HEK293T (cell line): ENCODE data around the gene ELP5.

ENCODE experiments used
- ARNT ChIP-seq: fragments of 450-650 bp; IDR thresholded peaks from 2 replicates; pipeline ENCODE4 v1.6.1; 2017; ENCODE audit warnings: mild to moderate bottlenecking
- BHLHE40 ChIP-seq: fragments of 450-650 bp; IDR thresholded peaks from 2 replicates; pipeline ENCODE4 v1.6.1; 2016; ENCODE audit warnings: mild to moderate bottlenecking, moderate library complexity, borderline replicate concordance
- CTBP1 ChIP-seq: fragments of 450-650 bp; IDR thresholded peaks from 2 replicates; pipeline ENCODE4 v1.6.1; 2016; ENCODE audit warnings: borderline replicate concordance
- ELF4 ChIP-seq: fragments of 450-650 bp; IDR thresholded peaks from 2 replicates; pipeline ENCODE4 v1.6.1; 2017; ENCODE audit warnings: antibody characterized with exemption
- FOXK2 ChIP-seq: fragments of 450-650 bp; IDR thresholded peaks from 2 replicates; pipeline ENCODE4 v1.6.1; 2016; ENCODE audit warnings: mild to moderate bottlenecking
- FOXM1 ChIP-seq: fragments of 450-650 bp; IDR thresholded peaks from 2 replicates; pipeline ENCODE4 v1.6.1; 2017; ENCODE audit warnings: mild to moderate bottlenecking, borderline replicate concordance
- L3MBTL2 ChIP-seq: fragments of 450-650 bp; conservative IDR thresholded peaks from 2 replicates; pipeline ENCODE4 v1.6.1; 2016; ENCODE audit warnings: mild to moderate bottlenecking
- LEF1 ChIP-seq: fragments of 450-650 bp; IDR thresholded peaks from 2 replicates; pipeline ENCODE4 v1.6.1; 2017; ENCODE audit warnings: mild to moderate bottlenecking, borderline replicate concordance
- NFRKB ChIP-seq: fragments of 450-650 bp; IDR thresholded peaks from 2 replicates; pipeline ENCODE4 v1.6.1; 2016; ENCODE audit warnings: mild to moderate bottlenecking, moderate library complexity
- SP1 ChIP-seq: fragments of 450-650 bp; IDR thresholded peaks from 2 replicates; pipeline ENCODE4 v1.6.1; 2017
- SUZ12 ChIP-seq: fragments of 450-650 bp; IDR thresholded peaks from 2 replicates; pipeline ENCODE4 v1.6.1; 2016; ENCODE audit warnings: mild to moderate bottlenecking
- TARDBP ChIP-seq: fragments of 450-650 bp; IDR thresholded peaks from 2 replicates; pipeline ENCODE4 v1.6.1; 2016
- ZNF384 ChIP-seq: fragments of 450-650 bp; IDR thresholded peaks from 2 replicates; pipeline ENCODE4 v1.6.1; 2016
- TF ChIP-seq, protein P1 (sequence below): fragments of 450-650 bp; IDR thresholded peaks from 2 replicates; pipeline ENCODE4 v1.6.1; 2016

DNA sequence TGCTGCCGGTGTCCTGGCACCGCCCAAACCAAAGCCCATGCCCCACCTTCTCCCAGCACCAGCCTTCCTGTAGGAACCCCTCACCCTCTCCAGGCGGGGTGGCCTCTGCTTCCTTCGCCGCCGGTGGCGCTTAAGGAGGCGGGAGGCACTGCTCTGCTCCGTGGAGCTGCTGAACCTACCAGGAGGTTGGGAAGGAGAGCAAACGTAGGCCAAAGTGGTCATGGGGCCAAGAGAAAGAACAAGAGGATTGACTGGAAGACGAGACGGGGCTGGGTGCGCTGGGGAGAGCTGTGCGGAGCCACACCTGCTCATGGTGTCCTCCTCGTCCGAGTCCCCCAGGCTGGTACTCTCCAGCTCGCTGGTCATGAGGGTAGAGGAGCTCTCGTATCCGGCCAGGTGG is 22.5 kb upstream of the ELP5 start:
- TF ChIP-seq BHLHE40 (no peak), ZNF384 (no peak), LEF1 (no peak), SUZ12 (no peak), TARDBP (no peak), NFRKB (no peak), FOXK2 (no peak), SP1 (no peak), FOXM1 (no peak), ELF4 (no peak), ARNT (no peak), CTBP1 (no peak), L3MBTL2 (no peak)
- TF ChIP-seq, protein P1, sequence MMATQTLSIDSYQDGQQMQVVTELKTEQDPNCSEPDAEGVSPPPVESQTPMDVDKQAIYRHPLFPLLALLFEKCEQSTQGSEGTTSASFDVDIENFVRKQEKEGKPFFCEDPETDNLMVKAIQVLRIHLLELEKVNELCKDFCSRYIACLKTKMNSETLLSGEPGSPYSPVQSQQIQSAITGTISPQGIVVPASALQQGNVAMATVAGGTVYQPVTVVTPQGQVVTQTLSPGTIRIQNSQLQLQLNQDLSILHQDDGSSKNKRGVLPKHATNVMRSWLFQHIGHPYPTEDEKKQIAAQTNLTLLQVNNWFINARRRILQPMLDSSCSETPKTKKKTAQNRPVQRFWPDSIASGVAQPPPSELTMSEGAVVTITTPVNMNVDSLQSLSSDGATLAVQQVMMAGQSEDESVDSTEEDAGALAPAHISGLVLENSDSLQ: no peak
